ENCODE data around the gene FZD4.
A peak's percentile ranks its signal among the peaks of the same experiment; 100 is the strongest.
"Not testable (repeated sequence)": the region's sequence is repeated elsewhere in the genome, so short reads cannot be mapped to it uniquely, and the experiment has no call there.

Gene FZD4

DNA sequence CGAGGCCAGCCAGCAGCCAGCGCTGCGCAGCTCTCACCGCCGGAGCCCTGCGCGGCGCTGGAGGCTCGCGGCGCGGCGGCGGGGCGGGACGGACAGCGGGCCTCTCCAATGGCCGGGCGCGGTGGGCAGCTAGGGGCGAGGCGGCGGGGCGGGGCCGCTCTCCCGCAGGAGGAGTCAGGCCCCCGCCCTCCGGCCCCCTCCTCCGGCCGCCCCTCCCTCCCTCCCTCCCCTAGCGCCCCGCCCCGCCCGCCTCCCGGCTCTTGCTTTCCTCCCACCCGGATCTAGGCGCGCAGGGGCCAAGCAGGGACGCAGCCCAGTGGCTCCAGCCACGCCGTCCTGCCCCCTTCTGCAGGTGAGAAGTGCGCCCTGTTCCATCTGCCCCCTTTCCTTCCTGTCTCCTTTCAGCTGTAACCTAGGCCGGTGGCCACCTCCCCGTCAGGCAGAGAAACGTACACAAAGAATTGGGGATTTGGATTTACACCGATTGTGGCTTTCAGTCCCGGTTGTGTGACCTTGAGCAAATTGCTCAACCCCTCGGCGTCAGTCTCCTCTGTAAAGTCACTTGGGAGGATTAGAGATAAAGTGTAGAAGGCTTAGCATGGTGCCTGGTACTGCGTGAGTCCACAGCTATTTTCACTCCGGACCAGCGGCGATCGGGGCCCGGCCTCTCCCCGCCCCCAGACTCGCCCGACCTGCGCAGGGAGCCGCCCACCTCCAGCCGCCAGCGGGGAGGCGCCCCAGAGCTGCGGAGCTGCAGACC is at the start of gene FZD4:
FZD4 (minus strand) TSS at position 35 of the 760 bp plus-strand sequence. CDS start 310 bp downstream, outside the sequence.
- intact Hi-C loops (cut with DNase I): loop anchor here (2.0 kb wide), 1 partner anchor 81 kb away; the partner anchor contains the start of gene TMEM135
- DNase-seq: peak; percentile 50 to 95 (median 88)

- DNase-seq; intact Hi-C loops (cut with DNase I): not testable (repeated sequence)
Measured at GRCh38 chr11:87004281-87004680, 49.1 kb upstream of the FZD4 start.

- DNase-seq: no peak
- intact Hi-C loops (cut with DNase I): no loop called here
Measured at GRCh38 chr11:87002918-87003317, 47.7 kb upstream of the FZD4 start.

GRCh38 chr11:86999859-87000753 is 44.9 kb upstream of the FZD4 start:
- DNase-seq: no peak
- intact Hi-C loops (cut with DNase I): no loop called here

DNA sequence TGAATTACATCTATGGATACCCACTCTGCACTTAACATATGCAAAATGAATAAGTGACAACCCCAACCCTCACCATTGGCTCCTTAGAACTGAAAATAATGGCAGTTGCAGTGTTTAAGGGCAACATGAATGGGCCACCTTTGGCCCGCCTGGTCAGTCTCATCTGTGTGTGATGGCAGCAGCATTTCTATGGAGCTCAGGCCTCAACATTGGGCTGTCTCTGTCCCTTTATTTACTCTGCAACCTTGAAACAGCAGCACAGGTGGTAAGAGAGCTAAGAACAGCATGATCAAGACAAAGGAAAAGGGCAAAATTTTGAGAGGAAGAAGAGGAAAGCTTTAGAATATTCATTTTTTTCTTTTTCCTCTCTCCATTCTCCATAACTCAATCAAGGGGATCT is 44.2 kb upstream of the FZD4 start:
- no peak for DNase-seq
- intact Hi-C loops (cut with DNase I): no loop called here

GRCh38 chr11:86996953-86997570 is 41.9 kb upstream of the FZD4 start:
- intact Hi-C loops (cut with DNase I): no loop called here
- no peak for DNase-seq

- DNase-seq: no peak
- intact Hi-C loops (cut with DNase I): no loop called here
Measured at GRCh38 chr11:86993031-86993430, 37.8 kb upstream of the FZD4 start.

- DNase-seq; intact Hi-C loops (cut with DNase I): not testable (repeated sequence)
Measured at GRCh38 chr11:86992340-86992739, 37.1 kb upstream of the FZD4 start.

GRCh38 chr11:86991341-86991740 is 36.1 kb upstream of the FZD4 start:
- intact Hi-C loops (cut with DNase I): no loop called here
- DNase-seq: no peak

DNA sequence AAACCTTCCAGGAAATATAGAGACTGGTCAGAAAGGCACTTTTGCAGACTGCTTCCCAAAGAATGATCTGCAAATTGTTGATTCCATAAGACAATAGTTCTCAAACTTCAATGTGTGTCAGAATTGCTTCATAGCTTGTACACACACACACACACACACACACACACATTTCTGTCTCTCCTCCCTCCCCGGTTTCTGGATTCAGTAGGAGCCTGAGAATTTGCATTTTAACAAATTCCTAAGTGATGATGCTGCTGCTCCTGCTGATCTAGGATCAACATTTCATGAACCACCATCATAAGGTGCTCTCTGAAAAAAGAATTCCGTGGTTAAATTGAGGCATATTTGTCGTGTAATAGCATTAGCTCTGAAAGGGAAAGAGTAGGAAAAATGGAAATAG is 35.3 kb upstream of the FZD4 start:
- DNase-seq: no peak
- intact Hi-C loops (cut with DNase I): no loop called here

GRCh38 chr11:86990031-86990430 is 34.8 kb upstream of the FZD4 start:
- DNase-seq: no peak
- intact Hi-C loops (cut with DNase I): no loop called here

GRCh38 chr11:86988351-86988881 is 33.2 kb upstream of the FZD4 start:
- DNase-seq: no peak
- intact Hi-C loops (cut with DNase I): no loop called here

DNA sequence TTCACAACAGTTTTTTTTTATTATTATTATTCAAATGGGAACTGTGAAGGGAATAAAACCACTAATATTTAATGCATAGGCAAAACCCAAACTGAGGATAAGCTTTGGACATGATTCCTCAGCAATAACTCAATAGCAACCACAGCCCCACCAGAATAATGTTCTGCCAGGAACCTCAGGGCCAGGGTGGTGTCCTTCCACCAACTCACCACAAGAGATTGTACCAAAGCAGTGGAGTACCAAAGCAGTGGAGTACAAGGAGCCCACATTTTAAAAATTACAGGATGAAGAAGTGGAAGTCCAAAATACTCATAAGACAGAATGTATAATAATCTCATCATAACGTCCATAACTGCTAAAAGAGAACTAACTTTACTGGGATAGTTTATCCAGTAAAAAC is 32.5 kb upstream of the FZD4 start:
- intact Hi-C loops (cut with DNase I): no loop called here
- no peak for DNase-seq

GRCh38 chr11:86984701-86985100 is 29.5 kb upstream of the FZD4 start:
- no peak for DNase-seq
- intact Hi-C loops (cut with DNase I): no loop called here

DNA sequence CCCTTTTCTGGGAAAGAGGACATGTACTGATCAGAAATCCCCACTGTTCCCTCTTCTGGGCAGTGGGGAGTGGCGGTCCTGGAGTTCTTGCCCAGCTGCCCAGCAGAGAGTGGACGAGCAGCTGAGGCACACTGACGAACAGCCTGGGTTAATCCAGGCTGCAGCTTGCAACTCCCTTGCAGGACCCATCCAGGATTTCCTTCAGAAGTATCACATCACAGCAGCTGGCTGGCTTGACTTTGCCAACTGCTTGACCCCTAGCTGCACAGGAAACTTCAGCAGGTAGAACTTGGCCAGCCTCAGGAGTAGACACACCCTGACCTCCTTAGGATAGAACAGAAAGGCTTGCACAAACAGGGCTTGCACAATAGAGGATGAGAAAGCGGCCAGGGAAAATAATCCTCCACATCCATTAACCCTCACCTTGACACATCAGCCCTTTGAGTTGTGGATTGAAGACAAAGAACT is 27.9 kb upstream of the FZD4 start:
- no peak for DNase-seq
- intact Hi-C loops (cut with DNase I): no loop called here

DNA sequence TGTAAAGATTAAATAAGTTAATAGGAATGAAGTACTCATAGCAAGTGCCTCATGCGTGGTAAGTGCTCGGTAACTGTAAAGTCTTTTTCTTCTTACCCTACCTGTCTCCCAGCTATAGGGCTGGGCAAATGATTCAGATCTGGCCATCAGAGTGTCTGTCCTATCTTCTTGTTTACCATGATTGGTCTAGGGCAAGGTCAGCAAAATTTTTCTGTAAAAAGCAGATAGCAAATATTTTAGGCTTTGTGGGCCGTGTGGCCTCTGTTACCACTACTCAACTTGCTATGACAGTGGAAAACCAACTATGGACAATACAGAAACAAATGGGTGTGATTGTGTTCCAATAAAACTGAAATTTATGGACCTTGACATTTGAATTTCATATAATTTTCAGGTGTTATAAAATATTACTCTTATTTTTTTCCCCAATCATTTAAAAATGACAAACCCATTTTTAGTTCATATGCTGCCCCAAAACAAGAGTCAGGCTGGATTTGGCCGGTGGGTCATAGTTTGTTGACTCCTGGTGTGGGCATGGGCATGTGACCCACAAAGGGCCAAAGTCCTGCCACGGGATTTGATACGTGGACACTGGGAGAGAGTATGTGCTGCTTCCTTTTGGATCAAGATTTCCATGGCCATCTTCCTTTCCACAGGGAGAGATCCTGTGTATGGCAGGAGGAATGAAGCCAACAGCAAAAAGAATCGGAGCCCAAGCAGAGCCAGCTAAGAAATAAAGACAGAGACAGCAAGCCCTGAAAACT is 26.8 kb upstream of the FZD4 start:
- no peak for DNase-seq
- intact Hi-C loops (cut with DNase I): no loop called here

DNA sequence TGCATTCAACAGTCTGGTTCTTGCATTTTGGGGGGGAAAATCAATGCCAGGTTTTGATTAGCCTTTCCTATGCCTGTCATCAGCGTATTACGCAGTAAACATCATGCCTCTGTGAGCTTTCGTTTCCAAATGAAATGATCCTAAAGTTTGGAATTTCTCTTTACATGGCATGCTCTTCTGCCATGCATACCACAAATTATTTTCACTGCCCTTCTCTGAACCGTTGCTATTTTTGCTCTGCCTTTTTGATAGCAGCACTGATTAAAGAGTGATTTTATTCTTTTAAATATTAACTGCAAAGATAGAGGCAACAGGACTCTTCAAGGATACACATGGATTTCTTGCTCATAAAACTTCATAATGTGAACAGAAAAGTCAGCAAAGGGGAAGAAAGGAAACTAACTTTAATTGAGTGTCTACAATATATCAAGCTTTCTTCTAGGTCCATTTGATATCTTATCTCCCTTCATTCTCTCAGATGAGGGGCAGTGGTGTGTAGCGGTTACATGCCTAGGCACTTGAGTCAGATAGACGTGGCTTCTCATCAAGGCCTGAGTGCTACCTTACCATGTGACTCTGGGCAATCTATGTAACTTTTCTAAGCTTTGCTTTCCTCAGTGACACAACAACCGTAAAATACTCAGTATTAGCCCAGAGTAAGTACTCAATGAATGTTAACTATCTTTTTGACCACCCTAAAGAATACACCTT is 25.0 kb upstream of the FZD4 start:
- intact Hi-C loops (cut with DNase I): no loop called here
- no peak for DNase-seq
